WTC11 (cell line): Measurements from ENCODE around the gene CATSPERB. TPM values are rescaled to one million over a fixed set of nuclear protein-coding genes. Genes with fewer than 3 reads are reported as not detected.

Experiments used
- ATAC-seq: fragments of 200-7000 bp; cut with Tn5 transposase; 2 replicates; pipeline ENCODE4 v1.10.0; 2021; ENCODE audit warnings: mild to moderate bottlenecking, moderate library complexity
- CTCF ChIA-PET: fragments of 300-600 bp; sonication (Branson Sonifier 250); formaldehyde crosslinking; loops from one replicate; lab custom pipeline; 2021; ENCODE audit warnings: antibody characterized with exemption; lab: Charles Lee
- POLR2A ChIA-PET: fragments of 350-600 bp; sonication (Branson Sonifier 250); formaldehyde crosslinking; loops from one replicate; lab custom pipeline; 2021; ENCODE audit warnings: antibody characterized with exemption; lab: Charles Lee
- DNase-seq: peaks from one replicate; pipeline ENCODE4 v3.0.0; 2021; ENCODE audit warnings: low spot score
- H3K27ac Mint-ChIP-seq: 2 replicates; pipeline ENCODE4 v1.8.0; 2021; ENCODE audit warnings: mixed read lengths
- H3K27me3 Mint-ChIP-seq: 2 replicates; pipeline ENCODE4 v1.8.0; 2021; ENCODE audit warnings: low read depth, mild to moderate bottlenecking, moderate library complexity, mixed read lengths
- H3K36me3 Mint-ChIP-seq: 2 replicates; pipeline ENCODE4 v1.8.0; 2021; ENCODE audit warnings: mixed read lengths
- H3K4me1 Mint-ChIP-seq: 2 replicates; pipeline ENCODE4 v1.8.0; 2022; ENCODE audit warnings: mixed read lengths
- H3K4me3 Mint-ChIP-seq: 2 replicates; pipeline ENCODE4 v1.8.0; 2021; ENCODE audit warnings: mild to moderate bottlenecking, moderate library complexity, mixed read lengths
- H3K9me3 Mint-ChIP-seq: 2 replicates; pipeline ENCODE4 v1.8.0; 2021; ENCODE audit warnings: mixed read lengths
- AFF4 ChIP-seq: sonication (generic); formaldehyde crosslinking; IDR thresholded peaks from 2 replicates; pipeline ENCODE4 v1.8.1; 2023; ENCODE audit warnings: mild to moderate bottlenecking, missing genetic modification reagents, borderline replicate concordance
- ATF3 ChIP-seq: sonication (generic); formaldehyde crosslinking; conservative IDR thresholded peaks from 2 replicates; pipeline ENCODE4 v1.8.1; 2022; ENCODE audit warnings: mild to moderate bottlenecking, missing genetic modification reagents
- CBFB ChIP-seq: sonication (generic); formaldehyde crosslinking; IDR thresholded peaks from 2 replicates; pipeline ENCODE4 v1.8.1; 2022; ENCODE audit warnings: mild to moderate bottlenecking, low read depth, missing genetic modification reagents
- E2F5 ChIP-seq: sonication (generic); formaldehyde crosslinking; IDR thresholded peaks from 2 replicates; pipeline ENCODE4 v1.8.1; 2022; ENCODE audit warnings: mild to moderate bottlenecking, moderate library complexity, missing genetic modification reagents
- ELF4 ChIP-seq: sonication (generic); formaldehyde crosslinking; IDR thresholded peaks from 2 replicates; pipeline ENCODE4 v1.8.1; 2022; ENCODE audit warnings: low read depth, mild to moderate bottlenecking, moderate library complexity, missing genetic modification reagents
- FOXP1 ChIP-seq: sonication (generic); formaldehyde crosslinking; IDR thresholded peaks from 2 replicates; pipeline ENCODE4 v1.8.0; 2022; ENCODE audit warnings: missing genetic modification reagents, mild to moderate bottlenecking, moderate library complexity, borderline replicate concordance
- FOXP4 ChIP-seq: sonication (generic); formaldehyde crosslinking; IDR thresholded peaks from 2 replicates; pipeline ENCODE4 v1.8.0; 2022; ENCODE audit warnings: mild to moderate bottlenecking, missing genetic modification reagents
- GRHL2 ChIP-seq: fragments of 250-450 bp; sonication (Bioruptor Pico); IDR thresholded peaks from 2 replicates; pipeline ENCODE4 v1.8.0; 2022; ENCODE audit warnings: mild to moderate bottlenecking, moderate library complexity; ENCODE audit not compliant: insufficient replicate concordance, severe bottlenecking
- MAX ChIP-seq: sonication (generic); formaldehyde crosslinking; IDR thresholded peaks from 2 replicates; pipeline ENCODE4 v1.8.0; 2022; ENCODE audit warnings: mild to moderate bottlenecking, missing genetic modification reagents
- MLX ChIP-seq: sonication (generic); formaldehyde crosslinking; IDR thresholded peaks from 2 replicates; pipeline ENCODE4 v1.8.1; 2023; ENCODE audit warnings: mild to moderate bottlenecking, missing genetic modification reagents, moderate library complexity
- MYBL2 ChIP-seq: sonication (generic); formaldehyde crosslinking; IDR thresholded peaks from 2 replicates; pipeline ENCODE4 v1.8.1; 2023; ENCODE audit warnings: mild to moderate bottlenecking, moderate library complexity, missing genetic modification reagents
- NFE2L1 ChIP-seq: sonication (generic); formaldehyde crosslinking; IDR thresholded peaks from 2 replicates; pipeline ENCODE4 v1.8.1; 2023; ENCODE audit warnings: missing genetic modification reagents
- SMAD3 ChIP-seq: sonication (generic); formaldehyde crosslinking; IDR thresholded peaks from 2 replicates; pipeline ENCODE4 v1.8.0; 2022; ENCODE audit warnings: missing genetic modification reagents, mild to moderate bottlenecking, borderline replicate concordance
- ZBTB43 ChIP-seq: sonication (generic); formaldehyde crosslinking; IDR thresholded peaks from 2 replicates; pipeline ENCODE4 v1.8.1; 2023; ENCODE audit warnings: mild to moderate bottlenecking, missing genetic modification reagents
- ZNF219 ChIP-seq: sonication (generic); formaldehyde crosslinking; IDR thresholded peaks from 2 replicates; pipeline ENCODE4 v1.8.0; 2023; ENCODE audit warnings: missing genetic modification reagents, mild to moderate bottlenecking, borderline replicate concordance
- ZNF317 ChIP-seq: sonication (generic); formaldehyde crosslinking; IDR thresholded peaks from 2 replicates; pipeline ENCODE4 v1.8.1; 2023; ENCODE audit warnings: low read depth, mild to moderate bottlenecking, moderate library complexity, missing genetic modification reagents, borderline replicate concordance
- ZNF532 ChIP-seq: fragments of 250-450 bp; sonication (Bioruptor Pico); IDR thresholded peaks from 2 replicates; pipeline ENCODE4 v1.9.0; 2021; ENCODE audit warnings: mild to moderate bottlenecking, borderline replicate concordance
- total RNA-seq: library from RNA; stranded (reverse); gene quantifications from 3 replicates; pipeline ENCODE4 v1.2.3, GENCODE V29; 2021

The CATSPERB gene
- total RNA-seq, 1 experiment from 2014 or later: 0.11 TPM

GRCh38 chr14:91586410-91586809 is 145.5 kb downstream of the CATSPERB start:
- H3K36me3 Mint-ChIP-seq: peaks cover 7% of the 10 kb centered on the region; the same call in 1 of the 2 replicates
- H3K4me1 Mint-ChIP-seq: peaks cover 15% of the 10 kb centered on the region
- H3K27me3 Mint-ChIP-seq: peaks cover 4% of the 10 kb centered on the region; the same call in 1 of the 2 replicates
- POLR2A ChIA-PET: no interaction called here
- CTCF ChIA-PET: no interaction called here
- no peak for ATAC-seq
- peaks cover 26% of the 10 kb centered on the region for H3K9me3 Mint-ChIP-seq
- TF ChIP-seq ZNF219 (CRISPR knock-in tag) (no peak), ATF3 (CRISPR knock-in tag) (no peak), MAX (CRISPR knock-in tag) (no peak), E2F5 (CRISPR knock-in tag) (no peak), SMAD3 (no peak), MYBL2 (CRISPR knock-in tag) (no peak), CBFB (CRISPR knock-in tag) (no peak), FOXP1 (no peak), ZBTB43 (no peak), MLX (CRISPR knock-in tag) (no peak), ELF4 (CRISPR knock-in tag) (no peak), ZNF532 (no peak), ZNF317 (no peak), GRHL2 (CRISPR knock-in tag) (no peak), NFE2L1 (CRISPR knock-in tag) (no peak), FOXP4 (CRISPR knock-in tag) (no peak)
- no peak overlapping the region for H3K4me3 Mint-ChIP-seq
- H3K27ac Mint-ChIP-seq: no peak overlapping the region
- no peak for DNase-seq

GRCh38 chr14:91585856-91586255 is 146.0 kb downstream of the CATSPERB start:
- no peak for DNase-seq
- H3K4me1 Mint-ChIP-seq: peaks cover 20% of the 10 kb centered on the region
- CTCF ChIA-PET: no interaction called here
- H3K36me3 Mint-ChIP-seq: peaks cover 7% of the 10 kb centered on the region; the same call in 1 of the 2 replicates
- peaks cover 4% of the 10 kb centered on the region; the same call in 1 of the 2 replicates for H3K27me3 Mint-ChIP-seq
- ATAC-seq: no peak
- no peak overlapping the region for H3K4me3 Mint-ChIP-seq
- no peak overlapping the region for H3K27ac Mint-ChIP-seq
- POLR2A ChIA-PET: no interaction called here
- no peak for TF ChIP-seq AFF4 (CRISPR knock-in tag)
- peaks cover 24% of the 10 kb centered on the region for H3K9me3 Mint-ChIP-seq
